HEK293T (cell line): ENCODE data around the gene PPP6R3.

Experiments
- L3MBTL2 ChIP-seq: fragments of 450-650 bp; conservative IDR thresholded peaks from 2 replicates; pipeline ENCODE4 v1.6.1; 2016; ENCODE audit warnings: mild to moderate bottlenecking
- SP1 ChIP-seq: fragments of 450-650 bp; IDR thresholded peaks from 2 replicates; pipeline ENCODE4 v1.6.1; 2017

DNA sequence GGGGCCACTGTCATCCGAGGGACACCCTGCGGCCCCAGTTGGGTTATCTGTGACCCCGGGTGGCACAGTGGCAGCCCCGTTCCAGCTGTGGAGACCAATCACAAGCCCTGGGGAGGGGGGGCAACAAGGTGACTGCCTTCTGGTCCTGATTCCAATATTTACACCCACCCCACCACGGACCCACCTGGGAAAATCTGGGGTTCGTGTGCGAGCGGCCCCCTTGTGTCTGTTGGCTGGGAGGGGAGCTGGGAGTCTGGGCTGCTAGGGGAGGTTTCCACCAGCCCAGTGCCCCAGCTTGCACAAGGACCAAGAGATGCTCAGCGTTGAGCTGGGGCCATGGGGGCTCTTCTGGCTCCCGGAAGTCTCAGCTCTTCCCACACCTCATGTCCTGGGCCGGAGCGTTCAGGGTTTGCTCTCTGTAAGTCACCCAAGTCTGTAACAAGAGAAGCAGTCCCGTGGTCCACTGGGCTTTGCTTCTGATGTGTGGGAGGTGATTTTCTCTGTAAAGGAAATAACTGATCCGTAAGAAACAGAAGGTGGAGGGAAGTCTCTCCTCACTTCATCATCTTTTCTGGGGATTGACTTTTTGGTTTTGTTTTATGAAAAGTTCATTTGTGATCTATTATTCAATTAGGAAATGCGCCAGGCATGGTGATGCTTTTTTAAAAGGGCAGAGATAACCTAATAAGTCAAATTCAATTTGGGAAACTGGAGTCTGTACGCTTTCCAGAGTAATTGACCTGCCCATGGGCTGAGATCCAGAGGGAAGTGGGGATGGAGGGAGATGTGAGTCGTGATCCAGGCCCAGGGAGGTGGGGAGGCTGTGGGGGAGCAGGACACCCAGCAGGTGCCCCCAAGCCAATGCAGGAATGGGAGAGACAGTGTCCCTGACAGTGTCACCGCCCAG lies 201.4 kb downstream of the PPP6R3 start:
- no peak for TF ChIP-seq SP1
- no peak for TF ChIP-seq L3MBTL2
